DMS114 treated with DMSO at 0.1 percent for 48 hours (cell line): ENCODE data around the gene FIZ1.
"Not testable (repeated sequence)": the region's sequence is repeated elsewhere in the genome, so short reads cannot be mapped to it uniquely, and the experiment has no call there.

Source experiments
- DNase-seq: peaks from one replicate; lab custom pipeline; 2025; ENCODE audit not compliant: unreplicated experiment; lab: John Stamatoyannopoulos, UW

The FIZ1 gene

DNA sequence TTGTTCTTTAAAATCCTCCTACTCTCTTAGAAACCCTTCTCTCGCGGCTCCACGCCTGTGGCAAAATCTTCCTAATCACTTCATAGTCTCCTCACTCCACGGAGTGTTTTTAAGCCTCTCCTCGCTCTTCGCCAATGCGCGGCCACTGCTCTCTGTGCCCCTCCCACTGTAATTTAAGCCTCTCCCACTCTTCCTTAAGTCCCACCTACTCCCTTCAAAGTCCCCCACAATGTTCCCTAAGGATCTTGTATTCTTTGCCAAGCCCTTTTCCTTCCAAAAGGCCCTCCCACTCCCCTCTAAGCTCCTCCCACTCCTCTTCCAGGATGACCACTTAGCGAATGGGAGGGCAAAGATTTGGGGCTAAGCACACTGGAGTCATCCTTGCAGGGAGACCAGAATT, 1.3 kb downstream of the FIZ1 start:
- DNase-seq, result no peak

DNA sequence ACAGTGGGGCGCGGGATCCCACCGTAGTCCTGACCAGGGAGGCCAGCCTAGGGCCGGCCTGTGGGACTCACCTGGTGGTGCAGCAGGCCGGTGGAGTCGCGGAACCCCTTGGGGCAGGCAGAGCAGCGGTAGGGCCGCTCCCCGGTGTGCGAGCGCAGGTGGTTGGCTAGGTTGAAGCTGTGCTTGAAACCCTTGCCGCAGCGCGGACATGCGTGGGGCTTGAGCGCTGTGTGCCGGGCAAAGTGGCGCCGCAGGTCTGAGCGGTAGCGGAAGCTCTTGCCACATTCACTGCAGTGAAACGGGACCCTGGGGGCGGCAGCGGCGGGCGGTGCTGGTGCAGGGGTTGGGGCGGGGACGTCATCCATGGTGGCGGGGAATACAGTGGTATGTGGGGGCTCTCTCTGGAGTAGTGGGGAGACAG, 1.8 kb downstream of the FIZ1 start:
- DNase-seq, result no peak

DNA sequence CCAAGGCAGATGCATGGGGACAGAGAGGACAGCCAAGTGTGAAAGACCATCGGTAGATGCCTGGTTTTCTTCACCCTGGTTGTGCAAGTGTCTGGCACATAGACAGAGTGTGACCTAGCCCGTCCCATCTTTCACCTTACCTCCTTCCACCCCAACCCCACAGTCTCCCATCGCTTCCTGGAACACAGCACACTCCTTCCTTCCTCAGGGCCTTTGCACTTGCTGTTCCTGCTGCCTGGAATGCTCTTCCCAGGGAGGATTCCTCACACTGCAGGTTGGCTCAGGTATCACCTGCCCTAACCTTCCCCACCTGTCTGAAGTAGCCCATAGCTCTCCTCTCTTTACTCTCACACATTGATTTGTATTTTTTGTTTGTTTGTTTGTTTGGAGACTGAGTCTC, 3.0 kb downstream of the FIZ1 start:
- DNase-seq, result no peak

DNA sequence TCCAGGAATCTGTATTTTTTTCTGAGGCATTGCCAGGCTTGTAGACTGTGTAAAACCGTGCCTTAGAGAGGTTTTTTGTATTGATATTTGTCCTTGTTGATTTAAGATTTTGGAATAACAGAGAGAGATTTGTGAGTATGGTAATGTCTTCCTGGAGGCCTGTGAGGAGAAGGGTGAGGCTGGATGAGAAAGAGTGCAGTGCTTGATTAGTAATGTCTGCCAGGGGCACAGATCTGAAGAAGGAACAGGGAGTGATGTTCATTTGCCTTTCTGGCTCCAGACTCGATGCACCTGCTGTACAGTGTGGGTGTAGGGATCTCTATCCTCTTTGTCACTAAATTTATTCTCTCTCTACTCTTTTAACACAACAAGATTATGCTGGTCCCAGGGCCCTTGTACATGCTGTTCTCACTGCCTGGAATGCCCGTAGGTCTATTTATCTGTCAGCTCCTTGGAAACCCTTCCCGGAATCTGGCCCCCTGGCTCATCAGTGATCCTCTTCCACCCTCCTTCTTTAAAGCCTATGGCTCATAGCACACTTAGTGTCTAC, 4.2 kb downstream of the FIZ1 start:
- no peak for DNase-seq

DNA sequence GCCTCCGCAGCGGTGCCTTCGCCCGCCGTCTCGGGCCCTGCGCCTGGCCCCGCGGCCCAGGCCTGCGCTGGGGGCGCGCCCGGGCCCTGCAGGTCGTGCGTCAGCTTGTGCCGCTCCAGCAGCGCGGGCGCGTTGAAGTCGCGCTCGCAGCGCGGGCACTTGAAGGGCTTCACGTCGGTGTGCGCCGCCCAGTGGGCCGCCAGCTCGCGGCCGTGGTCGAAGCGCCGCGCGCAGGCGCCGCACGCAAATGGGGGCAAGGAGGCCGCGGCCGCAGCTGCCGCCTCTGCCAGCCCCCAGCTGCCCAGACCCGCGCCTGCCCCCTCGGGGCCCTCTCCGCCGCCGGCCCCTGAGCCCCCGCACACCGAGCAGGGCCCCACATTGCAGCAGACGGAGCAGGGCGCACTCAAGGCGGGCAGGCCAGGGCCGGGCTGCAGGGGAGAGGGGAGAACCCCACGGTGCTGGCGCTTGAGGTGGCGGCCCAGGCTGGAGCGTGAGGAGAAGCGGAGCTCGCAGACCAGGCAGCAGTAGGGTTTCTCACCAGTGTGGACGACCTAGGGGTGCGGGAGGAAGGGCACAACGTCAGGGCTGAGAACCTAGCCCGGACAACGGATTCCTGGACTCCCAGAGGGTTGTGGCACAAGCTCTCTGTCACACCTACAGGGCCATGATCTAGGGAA, 6.1 kb downstream of the FIZ1 start:
- DNase-seq, result no peak

DNA sequence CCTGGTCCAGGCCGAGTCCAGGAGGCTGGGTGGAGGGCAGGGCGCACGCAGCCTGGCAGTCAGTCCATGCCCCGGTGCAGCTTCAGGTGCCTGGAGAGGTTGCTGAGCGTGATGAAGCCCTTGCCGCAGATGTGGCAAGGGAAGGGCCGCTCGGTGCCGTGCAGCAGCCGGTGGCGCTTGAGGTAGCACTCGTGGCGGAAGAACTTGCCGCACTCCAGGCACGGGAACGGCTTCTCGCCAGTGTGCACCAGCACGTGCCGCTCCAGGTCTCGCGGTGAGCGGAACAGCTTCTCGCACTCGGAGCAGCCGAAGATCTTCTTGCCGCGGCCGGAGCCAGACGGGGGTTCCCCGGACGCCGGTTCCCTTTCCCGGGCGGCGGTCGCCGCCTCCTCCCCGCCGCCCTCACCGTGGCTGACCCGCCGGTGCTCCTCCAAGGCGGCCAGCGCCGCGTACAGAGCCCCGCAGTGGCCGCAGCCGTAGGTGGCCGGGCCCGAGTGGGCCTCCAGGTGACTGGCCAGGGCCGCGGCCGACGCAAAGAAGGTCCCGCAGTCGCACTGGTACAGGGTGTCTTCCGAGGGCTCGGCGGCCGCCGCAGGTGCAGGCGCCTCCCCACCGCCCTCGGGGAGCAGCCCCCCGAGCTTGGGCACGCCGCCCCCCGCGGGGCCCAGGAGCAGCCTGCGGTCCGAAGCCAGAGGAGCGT, 6.8 kb downstream of the FIZ1 start:
- DNase-seq, result no peak

DNA sequence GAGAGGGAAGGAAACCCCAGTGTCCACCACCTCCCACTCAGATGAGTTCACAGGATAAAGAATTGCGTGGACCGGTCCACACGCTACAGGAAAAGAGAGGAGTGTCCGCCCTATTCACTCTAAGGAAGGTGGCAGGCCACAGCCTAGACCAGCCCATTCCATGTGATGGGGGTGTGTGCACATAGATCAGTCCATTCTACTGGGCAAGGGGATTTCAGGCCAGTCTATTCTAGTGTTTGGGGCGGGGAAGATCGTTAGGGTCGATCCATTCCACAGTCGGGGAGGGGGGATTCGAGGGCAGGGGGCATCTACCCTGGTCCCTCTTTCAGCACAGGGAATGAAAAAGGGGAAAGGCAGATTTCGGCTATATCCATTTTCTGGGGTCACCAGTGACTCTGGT, 7.8 kb downstream of the FIZ1 start:
- no peak for DNase-seq

DNA sequence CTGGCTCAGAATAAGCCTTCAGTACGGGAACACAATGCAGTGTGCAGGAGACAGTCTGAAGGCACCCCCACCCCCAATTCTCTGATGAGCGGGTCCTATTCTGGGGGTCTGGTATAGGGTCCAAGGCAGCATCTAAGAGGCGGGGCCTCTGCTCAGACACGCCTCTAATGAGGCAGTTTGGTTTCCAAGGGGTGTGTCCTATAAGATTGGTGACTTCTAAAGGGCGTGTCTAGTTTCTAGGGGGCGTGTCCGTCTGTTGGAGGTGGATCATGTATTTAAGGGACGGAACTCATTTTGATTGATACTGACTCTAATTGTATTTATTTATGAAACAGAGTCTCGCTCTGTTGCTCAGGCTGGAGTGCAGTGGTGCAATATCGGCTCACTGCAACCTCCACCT, 8.7 kb downstream of the FIZ1 start:
- peak; percentile 59 for DNase-seq

DNA sequence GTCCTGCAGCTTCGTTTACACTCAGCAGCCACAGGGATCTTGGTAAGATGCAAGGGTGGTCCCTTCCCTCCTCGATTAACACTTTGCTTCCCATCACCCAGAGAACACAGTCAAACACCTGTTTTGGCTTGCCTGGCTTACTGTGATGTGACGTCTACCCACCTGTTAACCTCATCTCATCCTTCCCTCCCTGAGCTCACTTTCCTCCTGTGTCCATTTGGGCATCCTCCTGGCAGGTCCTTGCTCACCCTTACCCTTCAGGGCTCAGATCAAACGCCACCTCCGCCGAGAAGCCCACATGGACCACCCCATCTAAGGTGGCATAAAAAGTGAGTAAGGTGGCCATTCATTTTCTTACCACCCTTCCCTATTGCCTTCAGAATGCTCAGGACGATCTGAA, 9.2 kb downstream of the FIZ1 start:
- DNase-seq, result no peak

DNA sequence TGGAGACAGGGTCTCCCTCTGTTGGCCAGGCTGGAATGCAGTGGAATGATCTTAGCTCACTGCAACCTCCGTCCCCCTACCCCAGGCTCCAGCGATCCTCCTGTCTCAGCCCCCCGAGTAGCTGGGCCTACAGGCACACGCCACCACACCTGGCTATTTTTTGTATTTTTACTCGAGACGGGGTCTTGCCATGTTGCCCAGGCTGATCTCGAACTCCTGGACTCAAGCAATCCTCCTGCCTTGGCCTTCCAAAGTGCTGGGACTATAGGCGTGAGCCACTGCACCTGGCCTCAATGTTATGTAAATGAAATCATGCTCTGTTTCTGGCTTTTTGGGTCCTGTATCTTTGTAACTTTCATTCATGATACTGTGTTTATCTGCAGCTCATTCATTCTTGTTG, 10.6 kb downstream of the FIZ1 start:
- DNase-seq, result no peak

DNA sequence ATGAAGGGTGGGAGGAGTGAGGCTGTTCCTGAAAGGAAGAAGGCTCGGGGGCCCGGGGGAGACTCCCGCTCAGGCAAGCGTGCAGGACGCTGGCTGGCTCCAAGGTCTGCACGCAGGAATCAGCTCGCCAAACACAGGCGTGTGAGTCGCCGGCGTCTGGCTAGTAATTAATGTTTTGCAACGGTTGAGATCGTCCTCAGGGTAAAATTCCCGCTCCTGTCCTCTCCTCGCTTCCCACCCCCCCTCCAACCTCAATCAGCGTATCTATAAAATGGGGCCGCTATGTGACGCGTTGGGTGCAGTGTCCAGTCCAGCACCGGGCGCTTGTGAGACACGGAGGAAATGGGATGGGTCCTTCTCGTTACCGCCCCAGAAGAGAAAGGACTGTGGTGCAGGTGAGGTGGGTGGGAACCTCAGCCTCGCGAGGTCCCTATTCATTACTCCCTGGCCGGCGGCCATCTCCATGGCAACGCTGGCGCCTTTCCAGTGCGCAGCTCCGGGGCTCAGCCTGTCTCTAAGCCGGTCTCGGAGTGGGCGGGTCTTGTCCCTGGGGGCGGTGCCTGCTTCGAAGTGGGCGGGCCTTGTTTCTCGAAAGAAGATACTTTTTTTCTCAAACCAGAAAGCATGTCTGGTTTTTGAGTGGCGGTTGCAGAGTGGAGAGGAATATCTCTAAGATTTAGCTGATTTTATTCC, 12.2 kb downstream of the FIZ1 start:
- DNase-seq, result peak; percentile 85

DNA sequence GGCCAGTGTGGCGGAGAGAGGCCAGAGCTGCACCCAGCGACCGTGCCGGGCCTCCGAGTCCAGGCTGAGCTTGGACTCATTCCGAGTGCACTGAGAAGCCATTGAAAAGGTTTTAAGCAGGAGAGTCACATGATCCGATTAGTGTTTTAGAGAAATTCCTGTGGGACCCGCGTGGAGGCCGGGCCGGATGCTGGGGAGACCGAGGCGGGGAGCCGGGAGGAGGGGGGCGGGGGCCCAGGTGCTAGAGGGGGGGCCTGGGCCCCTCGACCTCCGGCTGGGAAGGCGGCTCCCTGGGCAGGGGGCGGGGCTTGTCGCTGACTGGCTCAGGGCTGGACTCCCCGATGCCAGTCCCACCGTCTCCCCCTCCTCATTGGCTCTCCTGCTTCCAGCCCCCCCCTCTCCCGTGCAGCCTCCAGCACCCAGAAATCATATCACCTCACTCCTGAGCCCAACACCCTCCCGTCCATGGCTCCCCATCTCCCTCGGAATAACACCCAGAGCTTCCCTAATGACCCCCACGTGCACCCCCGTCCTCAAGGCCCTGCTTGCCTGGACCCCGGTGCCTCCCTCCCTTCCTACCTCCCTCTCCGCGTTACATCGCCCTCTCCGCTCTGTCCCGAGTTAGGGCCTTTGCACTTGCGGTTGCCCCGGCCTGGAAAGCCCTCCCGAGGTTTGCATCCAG, 13.5 kb downstream of the FIZ1 start:
- DNase-seq, result peak; percentile 70

DNA sequence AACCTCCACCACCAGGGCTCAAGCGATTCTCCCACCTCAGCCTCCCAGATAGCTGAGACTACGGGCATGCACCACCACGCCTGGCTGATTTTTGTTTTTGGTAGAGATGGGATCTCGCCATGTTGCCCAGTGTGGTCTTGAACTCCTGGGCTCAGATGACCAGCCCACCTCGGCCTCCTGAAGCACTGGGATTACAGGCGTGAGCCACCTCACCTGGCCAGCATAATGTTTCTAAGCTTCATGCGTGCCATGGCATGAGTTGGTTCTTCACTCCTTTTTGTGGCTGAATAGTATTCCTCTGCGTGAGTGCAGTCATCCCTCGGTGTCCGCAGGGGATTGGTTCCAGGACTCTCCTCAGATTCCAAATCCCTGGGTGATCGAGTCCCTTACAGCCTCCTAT, 14.4 kb downstream of the FIZ1 start:
- DNase-seq, result no peak

DNA sequence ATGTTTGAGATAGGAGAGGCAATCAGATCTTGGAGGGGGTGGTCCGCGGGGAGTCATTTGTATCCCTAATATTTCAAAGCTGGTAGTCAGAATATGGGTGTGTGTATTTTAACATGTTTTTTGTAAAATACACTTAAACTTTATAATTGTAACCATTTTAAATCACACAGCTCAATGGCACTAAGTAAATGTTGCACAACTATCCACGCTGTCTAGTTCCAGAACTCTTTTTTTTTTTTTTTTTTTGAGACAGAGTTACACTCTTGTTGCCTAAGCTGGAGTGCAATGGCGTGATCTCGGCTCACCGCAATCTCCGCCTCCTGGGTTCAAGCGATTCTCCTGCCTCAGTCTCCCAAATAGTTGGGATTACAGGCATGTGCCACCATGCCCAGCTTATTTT, 15.4 kb downstream of the FIZ1 start:
- not testable (repeated sequence) for DNase-seq

DNA sequence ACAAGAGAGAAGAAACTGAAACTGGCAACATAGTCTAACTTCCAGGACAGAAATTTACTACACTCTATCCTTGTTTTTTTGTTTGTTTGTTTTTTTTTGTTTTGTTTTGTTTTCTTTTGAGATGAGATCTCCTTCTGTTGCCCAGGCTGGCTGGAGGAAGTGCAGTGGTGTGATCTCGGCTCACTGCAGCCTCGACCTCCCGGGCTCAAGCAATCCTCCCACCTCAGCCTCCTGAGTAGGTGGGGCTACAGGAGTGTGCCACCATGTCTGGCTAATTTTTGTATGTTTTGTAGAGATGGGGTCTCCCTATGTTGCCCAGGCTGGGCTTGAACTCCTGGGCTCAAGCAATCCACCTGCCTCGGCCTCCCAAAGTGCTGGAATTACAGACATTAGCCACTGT, 17.0 kb downstream of the FIZ1 start:
- not testable (repeated sequence) for DNase-seq

DNA sequence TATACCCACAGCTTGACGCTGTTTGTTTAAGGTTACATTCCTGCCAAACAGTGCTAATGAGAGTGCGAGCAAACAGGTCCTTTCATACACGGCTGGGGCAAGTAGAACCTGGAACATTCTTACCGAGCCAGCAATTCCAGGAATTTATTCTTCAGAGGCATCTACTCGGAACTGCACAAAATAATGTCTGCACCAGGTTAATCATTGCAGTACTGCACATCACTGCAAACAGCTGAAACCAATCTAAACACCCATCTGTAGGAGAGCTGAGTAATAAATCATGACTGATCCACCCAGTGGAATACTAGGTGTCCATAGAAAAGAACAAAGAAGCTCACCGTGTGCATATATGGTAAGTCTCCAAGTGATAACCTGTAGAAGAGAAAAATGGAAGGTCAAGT, 17.5 kb downstream of the FIZ1 start:
- DNase-seq, result no peak

DNA sequence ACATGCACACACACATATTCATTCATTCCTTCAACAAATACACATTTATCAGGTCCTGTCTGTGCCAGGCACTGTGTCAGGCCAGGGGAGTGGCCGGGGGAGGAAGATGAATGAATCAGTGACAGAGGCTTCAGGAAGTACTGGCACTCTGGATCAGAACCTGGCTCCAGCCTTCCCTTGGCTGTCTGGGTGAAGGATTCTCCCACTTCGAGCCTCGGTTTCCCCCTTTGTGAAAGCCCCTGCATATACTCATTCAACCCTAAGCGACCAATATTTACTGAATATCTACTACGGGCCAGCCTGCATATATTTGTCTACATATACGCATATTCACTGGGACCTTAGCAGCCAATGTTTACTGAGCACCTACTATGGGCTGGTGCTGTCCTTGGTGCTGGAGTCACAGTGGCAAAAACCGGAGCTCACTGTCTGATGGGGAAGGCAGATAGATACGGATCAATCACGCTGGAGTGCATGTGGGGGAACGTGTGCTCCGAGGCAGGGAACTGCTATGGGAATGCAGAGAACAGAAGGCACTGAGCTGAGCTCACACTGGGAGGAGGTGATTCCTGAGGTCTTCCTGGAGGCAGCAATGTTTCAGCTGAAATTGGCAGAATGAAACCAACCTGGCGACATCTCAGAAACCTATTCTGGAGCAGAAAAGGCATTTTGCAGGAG, 18.0 kb downstream of the FIZ1 start:
- no peak for DNase-seq

DNA sequence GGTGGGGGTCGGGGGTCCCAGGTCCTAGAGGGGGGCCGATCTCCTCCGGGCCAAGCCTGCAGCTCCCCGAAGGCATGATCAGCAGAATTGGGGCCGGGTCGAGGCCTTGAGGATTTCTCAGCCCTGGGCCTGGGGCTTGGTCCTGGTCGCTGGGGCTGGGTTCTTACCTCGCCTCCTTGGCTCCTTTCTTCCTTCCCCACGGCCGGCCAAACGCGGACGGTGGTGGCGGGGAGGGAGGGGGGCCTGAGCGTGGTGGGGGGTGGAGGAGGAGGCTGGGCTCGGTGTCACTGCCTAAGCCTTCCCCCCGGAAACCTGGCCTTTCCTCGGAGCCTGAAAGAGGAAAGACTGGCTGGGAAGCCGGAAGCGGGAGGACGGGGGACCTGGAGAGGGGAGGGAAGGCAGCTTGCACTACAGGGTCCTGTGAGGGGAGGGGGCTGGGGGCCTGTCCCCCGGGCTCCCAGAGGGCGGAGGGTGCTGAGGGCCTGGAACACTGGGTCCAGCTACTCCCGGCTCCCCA, 18.6 kb downstream of the FIZ1 start, which contains the start of gene ZNF579:
ZNF579 (minus strand) TSS at position 221 of the 517 bp plus-strand sequence. CDS start 1,209 bp downstream, outside the sequence.
- DNase-seq, result peak; percentile 86

DNA sequence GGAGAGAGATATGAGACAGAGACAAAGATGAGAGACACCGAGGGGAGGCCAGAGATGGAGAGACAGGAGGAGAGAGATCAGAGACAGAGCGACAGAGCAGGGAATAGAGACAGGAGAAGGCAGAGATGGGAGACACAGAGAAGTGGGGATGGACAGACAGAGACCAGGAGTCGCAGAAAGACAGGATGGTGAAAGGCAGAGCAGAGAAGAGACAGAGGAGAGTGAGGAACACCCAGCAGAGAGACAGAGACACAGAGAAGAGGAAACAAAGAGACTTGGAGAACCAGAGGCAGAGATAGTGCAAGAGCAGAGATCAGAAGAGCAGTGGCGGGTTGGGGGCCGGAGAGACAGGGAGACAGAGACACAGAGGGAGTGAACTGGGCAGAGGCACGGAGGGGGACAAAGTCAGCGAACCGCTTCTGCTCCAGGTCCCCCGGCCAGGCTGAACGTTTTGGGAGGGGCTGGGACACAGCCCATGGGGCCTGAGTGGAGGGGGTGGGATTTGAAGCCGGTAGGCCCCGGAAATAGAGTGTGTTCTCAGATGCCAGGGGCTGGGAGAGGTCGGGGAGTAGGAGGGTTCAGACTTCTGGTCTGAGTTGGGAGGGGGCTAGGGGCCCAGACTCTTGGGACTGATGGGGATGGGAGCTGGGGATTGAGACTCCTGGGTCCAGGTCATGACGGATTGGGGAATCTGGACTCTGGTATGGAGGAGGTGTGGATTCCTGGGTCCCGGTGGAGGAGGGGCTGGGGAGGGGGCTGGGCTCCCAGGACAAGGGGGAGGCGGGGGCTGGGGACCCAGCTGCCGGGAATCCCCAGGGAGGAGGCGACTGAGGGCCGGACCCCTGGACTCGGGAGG, 19.3 kb downstream of the FIZ1 start:
- DNase-seq, result no peak
